ENCODE data around the gene LRP1B. TPM values are rescaled to one million over a fixed set of nuclear protein-coding genes. Genes with fewer than 3 reads are reported as not detected.

LRP1B gene
- polyA plus RNA-seq, 1 donor from 2014 or later = 12.7 TPM

DNA sequence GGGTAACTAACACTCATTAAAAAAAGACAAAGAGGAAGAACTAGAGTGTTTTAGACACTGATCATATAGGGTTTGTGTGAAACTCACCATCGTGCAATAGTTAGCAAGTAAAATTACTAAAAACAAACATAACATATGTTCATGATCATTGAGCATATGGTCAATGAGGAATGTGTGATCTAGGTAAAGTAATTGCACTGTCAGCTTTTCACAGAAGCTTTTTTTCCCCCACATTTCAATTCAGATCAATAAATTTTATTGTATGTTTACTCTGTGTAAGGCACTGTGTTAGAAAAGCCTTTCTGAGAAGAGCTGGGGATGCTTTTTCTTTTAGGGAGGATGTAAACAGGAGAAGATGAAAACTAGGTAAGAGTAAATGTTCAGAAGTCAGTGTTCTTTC is 348.2 kb downstream of the LRP1B start:
- Histone ChIP-seq H3F3A (ENCODE audit: insufficient read depth, low read length, poor library complexity, severe bottlenecking) (no peaks in the 10 kb centered on the region), H3K27me3 (ENCODE audit: insufficient read depth, low read depth, low read length) (no peaks in the 10 kb centered on the region), H2AFZ (ENCODE audit: low read depth, low read length) (no peak overlapping the region), H4K20me1 (ENCODE audit: insufficient read depth) (no peaks in the 10 kb centered on the region), H3K36me3 (ENCODE audit: insufficient read depth, low read length) (no peaks in the 10 kb centered on the region), H3K9ac (ENCODE audit: low read length) (no peak overlapping the region), H3K79me2 (replicated peaks; ENCODE audit: insufficient read depth, low read length) (no peaks in the 10 kb centered on the region), H3K9me3 (ENCODE audit: low read length) (no peaks in the 10 kb centered on the region), H3K27ac (ENCODE audit: low read length) (no peak overlapping the region), H3K4me2 (ENCODE audit: low read length) (no peak overlapping the region), H3K4me3 (ENCODE audit: low read length) (no peak overlapping the region), H3K9me2 (ENCODE audit: insufficient read depth, low read length) (no peaks in the 10 kb centered on the region)
- no peak for TF ChIP-seq POLR2AphosphoS5 (IDR thresholded peaks at IDR 0.05)
- TF ChIP-seq RAD21 (conservative IDR thresholded peaks at IDR 0.05) = no peak
- TF ChIP-seq, protein P1, sequence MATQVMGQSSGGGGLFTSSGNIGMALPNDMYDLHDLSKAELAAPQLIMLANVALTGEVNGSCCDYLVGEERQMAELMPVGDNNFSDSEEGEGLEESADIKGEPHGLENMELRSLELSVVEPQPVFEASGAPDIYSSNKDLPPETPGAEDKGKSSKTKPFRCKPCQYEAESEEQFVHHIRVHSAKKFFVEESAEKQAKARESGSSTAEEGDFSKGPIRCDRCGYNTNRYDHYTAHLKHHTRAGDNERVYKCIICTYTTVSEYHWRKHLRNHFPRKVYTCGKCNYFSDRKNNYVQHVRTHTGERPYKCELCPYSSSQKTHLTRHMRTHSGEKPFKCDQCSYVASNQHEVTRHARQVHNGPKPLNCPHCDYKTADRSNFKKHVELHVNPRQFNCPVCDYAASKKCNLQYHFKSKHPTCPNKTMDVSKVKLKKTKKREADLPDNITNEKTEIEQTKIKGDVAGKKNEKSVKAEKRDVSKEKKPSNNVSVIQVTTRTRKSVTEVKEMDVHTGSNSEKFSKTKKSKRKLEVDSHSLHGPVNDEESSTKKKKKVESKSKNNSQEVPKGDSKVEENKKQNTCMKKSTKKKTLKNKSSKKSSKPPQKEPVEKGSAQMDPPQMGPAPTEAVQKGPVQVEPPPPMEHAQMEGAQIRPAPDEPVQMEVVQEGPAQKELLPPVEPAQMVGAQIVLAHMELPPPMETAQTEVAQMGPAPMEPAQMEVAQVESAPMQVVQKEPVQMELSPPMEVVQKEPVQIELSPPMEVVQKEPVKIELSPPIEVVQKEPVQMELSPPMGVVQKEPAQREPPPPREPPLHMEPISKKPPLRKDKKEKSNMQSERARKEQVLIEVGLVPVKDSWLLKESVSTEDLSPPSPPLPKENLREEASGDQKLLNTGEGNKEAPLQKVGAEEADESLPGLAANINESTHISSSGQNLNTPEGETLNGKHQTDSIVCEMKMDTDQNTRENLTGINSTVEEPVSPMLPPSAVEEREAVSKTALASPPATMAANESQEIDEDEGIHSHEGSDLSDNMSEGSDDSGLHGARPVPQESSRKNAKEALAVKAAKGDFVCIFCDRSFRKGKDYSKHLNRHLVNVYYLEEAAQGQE (IDR thresholded peaks at IDR 0.05; ENCODE audit: borderline replicate concordance) = no peak
- no peak for TF ChIP-seq TAF1 (IDR thresholded peaks at IDR 0.05; ENCODE audit: low read depth)
- TF ChIP-seq EP300 (conservative IDR thresholded peaks at IDR 0.05; ENCODE audit: poor library complexity, severe bottlenecking) = no peak
- no peak for TF ChIP-seq MXI1 (conservative IDR thresholded peaks at IDR 0.05; ENCODE audit: poor library complexity, severe bottlenecking)
- TF ChIP-seq SMC3 (conservative IDR thresholded peaks at IDR 0.05; ENCODE audit: poor library complexity) = no peak
- TF ChIP-seq EZH2 (IDR thresholded peaks at IDR 0.05; ENCODE audit: borderline replicate concordance, insufficient read depth, low read length, poor library complexity, severe bottlenecking) = no peak
- TF ChIP-seq, protein P2, sequence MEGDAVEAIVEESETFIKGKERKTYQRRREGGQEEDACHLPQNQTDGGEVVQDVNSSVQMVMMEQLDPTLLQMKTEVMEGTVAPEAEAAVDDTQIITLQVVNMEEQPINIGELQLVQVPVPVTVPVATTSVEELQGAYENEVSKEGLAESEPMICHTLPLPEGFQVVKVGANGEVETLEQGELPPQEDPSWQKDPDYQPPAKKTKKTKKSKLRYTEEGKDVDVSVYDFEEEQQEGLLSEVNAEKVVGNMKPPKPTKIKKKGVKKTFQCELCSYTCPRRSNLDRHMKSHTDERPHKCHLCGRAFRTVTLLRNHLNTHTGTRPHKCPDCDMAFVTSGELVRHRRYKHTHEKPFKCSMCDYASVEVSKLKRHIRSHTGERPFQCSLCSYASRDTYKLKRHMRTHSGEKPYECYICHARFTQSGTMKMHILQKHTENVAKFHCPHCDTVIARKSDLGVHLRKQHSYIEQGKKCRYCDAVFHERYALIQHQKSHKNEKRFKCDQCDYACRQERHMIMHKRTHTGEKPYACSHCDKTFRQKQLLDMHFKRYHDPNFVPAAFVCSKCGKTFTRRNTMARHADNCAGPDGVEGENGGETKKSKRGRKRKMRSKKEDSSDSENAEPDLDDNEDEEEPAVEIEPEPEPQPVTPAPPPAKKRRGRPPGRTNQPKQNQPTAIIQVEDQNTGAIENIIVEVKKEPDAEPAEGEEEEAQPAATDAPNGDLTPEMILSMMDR (IDR thresholded peaks at IDR 0.05; ENCODE audit: poor library complexity, severe bottlenecking) = no peak

DNA sequence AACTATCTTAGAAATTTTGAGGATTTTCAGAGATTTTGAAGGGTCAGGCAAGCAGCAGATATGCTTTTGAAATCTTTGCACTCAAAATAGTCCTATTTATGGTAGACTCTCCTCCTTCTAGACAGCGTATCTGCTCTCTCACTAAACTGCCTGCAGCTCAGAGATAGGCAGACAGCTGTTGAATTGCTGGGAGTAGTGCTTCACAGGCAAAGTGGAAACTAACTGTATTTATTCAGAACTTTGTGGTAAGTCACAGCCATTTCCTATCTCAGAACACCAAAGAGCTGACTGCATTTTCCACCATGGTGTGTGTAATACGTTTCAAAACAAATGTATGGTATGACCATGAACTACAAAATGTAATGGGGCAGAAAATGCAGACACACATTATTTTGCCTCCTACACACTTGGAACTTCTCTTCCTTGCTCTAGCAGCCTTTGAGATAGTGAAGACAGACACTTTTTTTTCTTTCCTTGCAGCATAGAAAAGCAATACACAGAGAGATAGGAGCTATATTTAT is 352.4 kb downstream of the LRP1B start:
- H3K4me3 ChIP-seq (ENCODE audit: low read length) = no peak overlapping the region
- no peaks in the 10 kb centered on the region for H3K9me3 ChIP-seq (ENCODE audit: low read length)
- H3K9me2 ChIP-seq (ENCODE audit: insufficient read depth, low read length) = no peaks in the 10 kb centered on the region
- H2AFZ ChIP-seq (ENCODE audit: low read depth, low read length) = no peak overlapping the region
- no peaks in the 10 kb centered on the region for H3K27me3 ChIP-seq (ENCODE audit: insufficient read depth, low read depth, low read length)
- H3K36me3 ChIP-seq (ENCODE audit: insufficient read depth, low read length) = no peaks in the 10 kb centered on the region
- H3K79me2 ChIP-seq (replicated peaks; ENCODE audit: insufficient read depth, low read length) = no peaks in the 10 kb centered on the region
- H3F3A ChIP-seq (ENCODE audit: insufficient read depth, low read length, poor library complexity, severe bottlenecking) = no peaks in the 10 kb centered on the region
- TF ChIP-seq TAF1 (IDR thresholded peaks at IDR 0.05; ENCODE audit: low read depth) (no peak), EP300 (conservative IDR thresholded peaks at IDR 0.05; ENCODE audit: poor library complexity, severe bottlenecking) (no peak)
- H3K9ac ChIP-seq (ENCODE audit: low read length) = no peak overlapping the region
- H4K20me1 ChIP-seq (ENCODE audit: insufficient read depth) = no peaks in the 10 kb centered on the region
- H3K27ac ChIP-seq (ENCODE audit: low read length) = no peak overlapping the region
- H3K4me2 ChIP-seq (ENCODE audit: low read length) = no peak overlapping the region

Data from neural cell (in vitro differentiated cells).